GM12872 (cell line): ENCODE measurements around the gene EHD4.

Experiments used
- TF ChIP-seq, protein P1 (sequence below): IDR thresholded peaks from 3 replicates; pipeline ENCODE4 v1.5.1; 2011; ENCODE audit warnings: low read depth, mild to moderate bottlenecking, low read length, moderate library complexity; ENCODE audit not compliant: insufficient read depth

Gene EHD4

DNA sequence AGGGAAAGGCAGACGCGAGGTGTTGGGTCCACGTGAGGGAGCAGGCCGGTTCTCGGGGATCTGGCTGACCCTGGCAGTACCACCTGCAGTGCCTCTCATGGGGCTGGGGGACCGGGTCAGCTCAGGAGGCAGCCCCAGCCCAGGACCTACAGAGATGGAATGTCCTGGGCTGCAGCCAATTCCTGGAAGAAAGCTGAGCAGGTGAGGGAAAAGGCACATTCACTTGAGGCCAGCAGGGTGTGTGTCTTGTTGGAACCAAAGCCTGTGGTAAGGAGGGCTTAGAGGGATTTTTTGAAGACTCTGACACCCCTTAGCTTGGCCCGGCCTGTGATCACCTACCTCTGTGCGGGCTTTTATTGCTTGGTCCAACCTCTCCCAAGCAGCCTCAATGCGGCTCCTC, 117.9 kb downstream of the EHD4 start:
- TF ChIP-seq, protein P1, sequence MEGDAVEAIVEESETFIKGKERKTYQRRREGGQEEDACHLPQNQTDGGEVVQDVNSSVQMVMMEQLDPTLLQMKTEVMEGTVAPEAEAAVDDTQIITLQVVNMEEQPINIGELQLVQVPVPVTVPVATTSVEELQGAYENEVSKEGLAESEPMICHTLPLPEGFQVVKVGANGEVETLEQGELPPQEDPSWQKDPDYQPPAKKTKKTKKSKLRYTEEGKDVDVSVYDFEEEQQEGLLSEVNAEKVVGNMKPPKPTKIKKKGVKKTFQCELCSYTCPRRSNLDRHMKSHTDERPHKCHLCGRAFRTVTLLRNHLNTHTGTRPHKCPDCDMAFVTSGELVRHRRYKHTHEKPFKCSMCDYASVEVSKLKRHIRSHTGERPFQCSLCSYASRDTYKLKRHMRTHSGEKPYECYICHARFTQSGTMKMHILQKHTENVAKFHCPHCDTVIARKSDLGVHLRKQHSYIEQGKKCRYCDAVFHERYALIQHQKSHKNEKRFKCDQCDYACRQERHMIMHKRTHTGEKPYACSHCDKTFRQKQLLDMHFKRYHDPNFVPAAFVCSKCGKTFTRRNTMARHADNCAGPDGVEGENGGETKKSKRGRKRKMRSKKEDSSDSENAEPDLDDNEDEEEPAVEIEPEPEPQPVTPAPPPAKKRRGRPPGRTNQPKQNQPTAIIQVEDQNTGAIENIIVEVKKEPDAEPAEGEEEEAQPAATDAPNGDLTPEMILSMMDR, result no peak

- TF ChIP-seq, protein P1, result no peak
Observed at GRCh38 chr15:41853831-41854230, 118.5 kb downstream of the EHD4 start.

GRCh38 chr15:41852736-41853590, 119.4 kb downstream of the EHD4 start:
- TF ChIP-seq, protein P1, result no peak

GRCh38 chr15:41851755-41852370, 120.5 kb downstream of the EHD4 start:
- TF ChIP-seq, protein P1, result no peak

GRCh38 chr15:41851167-41851523, 121.2 kb downstream of the EHD4 start:
- TF ChIP-seq, protein P1, result no peak

DNA sequence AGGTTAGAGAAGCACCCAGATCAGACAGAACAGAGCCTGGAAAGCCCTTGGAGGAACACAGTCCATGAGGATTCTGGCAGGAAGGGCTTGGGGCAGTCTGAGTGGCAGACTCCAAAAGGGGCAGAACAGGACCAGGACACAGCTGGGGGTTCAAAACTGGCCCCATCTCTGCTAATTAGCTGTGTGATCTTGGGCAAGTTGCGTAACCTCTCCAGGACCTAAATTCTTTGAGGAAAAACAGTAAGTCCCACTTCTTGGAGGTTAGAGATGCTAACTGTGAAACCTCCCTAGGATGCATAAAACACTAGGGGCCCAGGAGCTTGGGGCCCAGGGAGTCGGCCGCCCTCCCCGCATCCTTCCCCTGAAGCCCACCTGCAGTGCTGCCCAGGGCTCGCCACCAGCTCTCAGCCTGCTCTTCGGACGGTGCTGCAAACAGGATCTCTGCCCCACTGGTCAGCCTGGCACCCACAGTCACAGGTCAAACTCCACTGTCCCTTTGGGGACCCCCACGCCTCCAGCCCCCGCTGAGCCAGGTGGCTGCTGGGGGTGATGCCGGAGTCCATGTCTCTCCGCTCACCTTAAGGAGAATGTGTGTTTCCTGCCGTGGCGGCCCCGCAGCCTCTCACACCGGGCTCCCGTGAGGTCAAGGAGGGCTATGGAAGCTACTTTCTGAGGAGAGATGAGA, 121.7 kb downstream of the EHD4 start:
- TF ChIP-seq, protein P1, result no peak

- TF ChIP-seq, protein P1, result no peak
Observed at GRCh38 chr15:41849861-41850260, 122.5 kb downstream of the EHD4 start.
